Suppressor macrophage treated with lipopolysaccharide for 4 hours (primary cell): ENCODE data around the gene EML1.

Experiments used
- DNase-seq: peaks from one replicate; pipeline ENCODE4 v3.0.0-alpha.2; 2020

EML1 gene

DNA sequence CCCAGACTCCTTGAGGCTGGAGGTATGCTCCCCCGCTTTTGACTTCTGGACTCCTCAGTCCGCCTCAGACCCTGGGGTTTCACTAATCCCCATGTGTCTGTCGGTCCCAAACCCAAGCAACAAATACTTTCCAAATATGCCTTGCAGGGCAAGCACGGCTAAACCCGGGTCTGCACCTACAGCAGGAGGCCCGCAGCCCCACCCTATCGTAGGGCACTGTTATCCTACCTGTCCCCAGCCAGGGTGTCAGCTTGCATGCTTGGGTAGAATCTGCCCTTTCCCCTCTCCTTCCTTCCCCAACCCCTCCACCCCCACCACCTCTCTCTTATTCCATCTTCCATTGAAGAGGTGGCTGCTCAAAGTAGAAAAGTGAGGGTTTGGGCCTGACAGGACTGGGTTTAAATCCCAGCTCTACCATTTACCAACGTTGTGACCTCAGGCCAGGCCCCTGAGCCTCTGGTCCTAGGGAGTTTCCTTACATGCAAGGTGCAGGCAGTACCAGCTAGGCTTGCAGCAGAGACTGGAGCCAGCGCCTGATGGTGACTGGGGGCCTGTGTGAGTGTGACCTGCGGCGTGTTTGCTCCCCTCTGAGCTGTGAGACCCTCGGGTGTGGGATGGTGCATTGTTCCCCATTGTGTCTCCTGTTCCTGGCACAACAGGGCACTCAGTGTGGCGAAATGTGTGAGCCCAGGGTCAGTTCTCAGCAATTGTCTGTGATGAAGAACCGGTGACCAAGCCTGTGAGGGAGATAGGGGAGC is 11.2 kb upstream of the EML1 start:
- no peak for DNase-seq

DNA sequence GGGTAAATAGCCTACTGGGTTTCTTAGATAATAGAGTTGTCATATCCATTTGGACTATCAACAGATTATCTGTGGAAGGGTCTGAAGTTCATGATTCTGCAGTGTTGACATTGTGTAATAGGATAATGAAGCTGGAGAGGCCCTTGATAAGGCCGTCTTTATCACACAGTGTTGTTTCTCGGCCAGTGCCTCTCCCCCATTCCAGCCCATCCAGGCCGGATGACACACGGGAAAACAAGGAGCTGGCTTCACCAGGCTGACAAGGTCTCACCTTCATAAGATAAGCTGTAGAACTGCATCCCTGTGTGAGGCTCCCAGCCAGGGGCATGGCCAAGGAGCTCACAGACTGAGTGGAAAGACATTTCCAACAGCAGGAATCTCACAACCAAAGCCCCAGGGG is 8.7 kb upstream of the EML1 start:
- no peak for DNase-seq

GRCh38 chr14:99785426-99785825 is 7.8 kb upstream of the EML1 start:
- no peak for DNase-seq

DNA sequence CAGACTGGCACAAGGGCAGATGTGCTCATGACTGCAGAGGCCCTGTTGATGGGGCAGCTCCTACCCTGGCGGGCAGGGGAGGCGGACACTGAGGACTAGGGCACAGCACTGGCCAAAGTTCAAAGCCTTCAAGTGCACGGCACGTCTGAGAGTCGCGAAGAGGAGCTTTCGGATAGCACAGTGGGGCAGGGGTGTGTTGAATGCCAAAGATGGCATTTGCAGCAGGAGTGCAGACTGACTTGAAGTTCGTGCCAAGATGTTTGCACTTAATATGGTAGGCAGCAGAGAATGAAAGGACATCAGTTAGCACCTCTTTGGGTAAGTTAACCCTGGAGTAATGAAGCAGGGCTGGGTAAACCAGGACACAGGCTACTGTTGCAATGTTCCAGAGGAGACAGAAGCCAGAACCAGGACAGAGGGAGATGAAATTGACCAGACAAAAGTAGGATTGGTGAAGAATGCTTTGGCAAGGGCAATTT is 6.7 kb upstream of the EML1 start:
- DNase-seq, result no peak

GRCh38 chr14:99788713-99789112 is 4.5 kb upstream of the EML1 start:
- DNase-seq, result no peak

- DNase-seq, result no peak
These were observed 3.6 kb upstream of the EML1 start for GRCh38 chr14:99789581-99789980.

DNA sequence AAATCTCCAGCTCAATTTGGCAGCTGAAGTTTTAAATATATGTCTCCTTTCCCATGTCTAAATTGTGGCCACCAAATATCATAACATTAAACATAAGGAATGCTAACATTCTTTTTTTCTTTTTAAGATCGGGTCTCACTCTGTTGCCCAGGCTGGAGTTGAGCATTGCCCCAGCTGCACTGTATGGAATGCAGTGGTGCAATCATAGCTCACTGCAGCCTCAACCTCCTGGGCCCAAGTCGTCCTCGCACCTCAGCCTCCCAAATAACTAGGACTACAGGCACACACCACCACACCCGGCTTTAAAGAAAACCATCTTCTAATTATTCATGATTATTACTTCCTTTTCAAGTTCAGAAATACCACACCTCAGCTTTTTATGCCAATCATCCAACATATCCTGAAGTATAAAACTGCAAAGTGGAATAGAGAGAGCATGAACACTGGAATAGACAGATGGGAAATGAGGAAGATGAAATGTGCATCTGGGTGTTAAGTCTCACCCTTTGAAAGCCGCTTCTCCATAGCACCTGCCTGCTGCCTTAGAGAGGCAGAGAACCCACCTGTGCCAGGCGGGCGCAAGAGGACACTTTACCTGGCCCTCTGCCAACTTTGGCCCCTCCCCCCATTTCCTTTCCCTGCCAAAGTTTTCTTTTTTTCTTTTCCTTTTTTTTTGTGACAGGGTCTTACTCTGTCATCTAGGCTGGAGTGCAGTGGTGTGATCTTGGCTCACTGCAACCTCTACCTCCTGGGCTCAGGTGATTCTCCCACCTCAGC is 2.8 kb upstream of the EML1 start:
- DNase-seq, result no peak

DNA sequence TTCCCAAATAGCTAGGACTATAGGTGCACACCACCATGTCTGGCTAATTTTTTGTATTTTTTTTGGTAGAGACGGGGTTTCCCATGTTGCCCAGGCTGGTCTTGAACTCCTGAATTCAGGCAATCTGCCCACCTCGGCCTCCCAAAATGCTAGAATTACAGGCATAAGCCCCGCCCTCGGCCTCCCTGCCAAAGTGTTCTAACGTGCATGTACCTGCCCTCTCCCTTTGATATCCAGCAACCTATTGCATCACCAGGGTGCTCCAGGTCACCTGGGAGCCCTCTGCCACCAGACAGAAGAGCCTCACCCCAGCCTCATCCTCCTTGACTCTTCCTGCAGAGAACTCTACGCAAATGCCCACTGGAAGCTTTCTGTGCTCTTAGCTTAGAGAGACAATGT is 2.2 kb upstream of the EML1 start:
- no peak for DNase-seq

- DNase-seq, result no peak
These were observed 1.6 kb upstream of the EML1 start for GRCh38 chr14:99791476-99792209.

GRCh38 chr14:99792210-99792535 is 1.0 kb upstream of the EML1 start:
- no peak for DNase-seq

DNA sequence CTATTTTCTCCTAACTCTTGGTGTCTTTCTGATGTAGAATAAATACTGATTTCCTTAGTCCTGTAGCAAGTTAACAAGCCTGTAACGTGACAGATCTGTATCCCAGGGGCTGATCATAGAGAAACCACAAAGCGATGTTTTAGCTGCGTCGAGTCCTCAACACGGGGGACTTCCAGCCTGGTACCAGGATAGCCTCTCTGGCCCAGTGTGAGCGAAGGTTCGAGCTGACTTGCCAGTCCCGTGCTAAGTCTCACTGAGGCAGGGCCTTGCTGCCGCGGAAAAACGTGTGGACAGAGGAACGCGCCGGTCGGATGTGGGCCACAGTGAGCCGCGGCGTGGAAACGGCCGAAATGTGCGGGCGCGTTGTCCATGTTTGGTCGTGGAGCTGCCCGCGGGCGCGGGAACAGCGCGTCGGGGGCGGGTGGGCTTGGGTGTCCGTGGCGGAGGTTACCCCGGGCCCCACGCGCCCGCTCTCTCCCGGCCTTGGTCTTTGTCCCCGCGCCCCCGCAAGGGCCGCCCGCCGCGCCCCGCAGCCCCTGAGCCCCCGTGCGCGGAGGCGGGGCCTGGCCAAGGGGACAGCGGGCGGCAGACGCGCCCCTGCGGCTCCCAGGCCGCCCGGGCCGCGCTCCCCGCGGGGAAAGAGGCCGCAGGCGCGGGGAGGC is 531 bp upstream of the EML1 start:
- no peak for DNase-seq

- DNase-seq, result no peak
These were observed 1.1 kb downstream of the EML1 start for GRCh38 chr14:99794151-99794780.

DNA sequence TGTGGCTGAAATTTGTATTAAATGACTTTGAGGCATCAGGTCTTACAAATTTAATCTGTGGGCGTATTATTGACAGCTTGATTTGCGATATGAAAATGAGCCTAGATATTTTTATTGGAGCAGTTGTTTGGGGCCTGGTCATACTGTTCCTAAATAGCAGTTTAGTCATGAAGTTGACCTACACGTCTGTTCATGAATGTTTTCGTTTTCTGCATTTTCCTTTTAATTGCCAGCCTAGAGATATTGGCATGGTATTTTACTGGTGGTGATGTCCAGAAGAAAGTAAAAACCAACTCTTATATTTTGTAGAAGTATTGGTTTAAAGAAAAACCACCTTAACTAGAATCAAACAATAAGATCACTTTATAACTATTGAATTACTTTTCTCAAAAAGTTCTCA is 1.8 kb downstream of the EML1 start:
- DNase-seq, result no peak

GRCh38 chr14:99797231-99797630 is 4.0 kb downstream of the EML1 start:
- no peak for DNase-seq

GRCh38 chr14:99800781-99801180 is 7.6 kb downstream of the EML1 start:
- no peak for DNase-seq

DNA sequence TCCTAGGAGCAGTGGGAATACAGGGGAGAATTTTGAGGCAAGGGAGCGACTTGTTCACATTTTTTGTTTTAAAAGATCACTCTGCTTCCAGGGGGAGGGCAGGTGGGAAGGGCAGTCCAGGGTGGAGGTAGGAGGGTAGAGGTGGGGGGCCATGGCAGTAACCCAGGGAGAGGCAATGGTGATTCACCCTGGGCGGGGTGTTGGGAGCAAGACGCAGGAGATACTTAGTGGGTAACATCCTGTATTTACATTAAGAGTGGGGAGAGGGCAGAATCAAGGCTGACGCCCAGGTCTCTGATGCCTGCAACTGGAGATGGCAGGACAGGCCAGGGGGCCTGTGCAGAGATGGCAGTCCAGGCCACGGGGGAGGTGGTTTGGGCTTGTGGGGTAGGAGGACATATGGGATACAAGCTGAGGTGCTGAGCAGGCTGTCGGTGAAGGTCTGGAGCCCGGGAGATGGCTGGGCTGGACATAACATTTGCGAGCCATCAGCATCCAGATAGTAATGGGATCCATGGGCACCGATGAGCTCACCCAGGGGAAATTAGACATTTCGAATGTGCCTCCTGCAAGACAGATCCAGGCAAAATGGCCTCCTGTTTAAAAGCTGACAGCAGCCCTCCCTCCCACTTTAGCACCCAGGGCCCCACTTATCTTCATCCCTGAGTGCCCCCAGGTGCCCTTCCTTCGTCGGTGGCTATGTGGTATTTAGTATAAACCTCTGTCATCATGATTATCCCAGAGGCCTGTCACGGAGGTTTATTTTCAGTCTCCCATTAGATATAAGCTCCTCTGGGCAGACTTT is 9.3 kb downstream of the EML1 start:
- no peak for DNase-seq

- DNase-seq, result no peak
These were observed 10.0 kb downstream of the EML1 start for GRCh38 chr14:99803106-99803775.

DNA sequence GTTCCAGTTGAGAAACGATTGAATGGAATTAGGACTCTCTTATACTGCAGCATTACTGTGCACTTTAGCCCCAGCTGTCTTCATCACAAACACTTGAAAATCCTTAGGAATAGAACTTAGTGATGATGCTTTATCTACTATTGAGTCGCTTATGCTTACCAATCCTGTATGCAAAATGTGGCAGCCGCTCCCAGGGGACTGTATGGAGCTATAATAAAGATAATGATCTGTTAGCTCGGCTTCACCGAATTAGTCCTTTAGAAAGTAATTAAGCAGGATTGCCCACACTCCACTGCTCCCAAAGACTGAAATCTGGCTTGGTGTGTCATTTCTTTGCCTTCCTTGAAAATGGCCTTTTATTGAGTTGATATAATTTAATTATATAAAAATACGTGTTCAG is 10.6 kb downstream of the EML1 start:
- DNase-seq, result no peak

DNA sequence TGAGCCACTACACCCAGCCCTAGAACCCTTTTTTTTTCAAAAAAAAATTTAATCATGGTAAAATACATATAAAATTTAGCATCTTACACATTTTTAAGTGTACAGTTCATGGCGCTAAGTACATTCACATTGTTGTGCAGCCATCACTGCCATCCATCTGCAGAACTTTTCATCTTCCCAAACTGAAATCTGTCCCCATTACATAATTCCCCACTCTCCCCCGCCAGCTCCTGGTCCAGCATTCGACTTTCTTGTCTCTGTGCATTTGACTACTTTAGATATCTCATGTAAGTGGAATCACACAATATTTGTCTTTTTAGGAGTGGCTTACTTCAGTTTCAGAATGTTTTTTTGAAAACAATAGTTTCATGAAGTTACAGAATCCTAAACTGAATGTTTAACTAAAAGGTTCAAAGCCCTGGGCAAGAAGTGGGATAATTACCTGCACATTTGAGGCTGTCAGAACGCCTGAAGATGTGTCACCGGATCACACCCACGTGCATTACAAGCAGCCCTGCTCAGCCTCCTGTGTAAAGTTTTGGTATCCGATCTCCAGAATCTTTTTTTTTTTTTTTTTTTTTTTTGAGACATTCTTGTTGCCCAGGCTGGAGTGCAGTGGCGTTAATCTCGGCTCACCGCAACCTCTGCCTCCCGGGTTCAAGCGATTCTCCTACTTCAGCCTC is 12.7 kb downstream of the EML1 start:
- no peak for DNase-seq

DNA sequence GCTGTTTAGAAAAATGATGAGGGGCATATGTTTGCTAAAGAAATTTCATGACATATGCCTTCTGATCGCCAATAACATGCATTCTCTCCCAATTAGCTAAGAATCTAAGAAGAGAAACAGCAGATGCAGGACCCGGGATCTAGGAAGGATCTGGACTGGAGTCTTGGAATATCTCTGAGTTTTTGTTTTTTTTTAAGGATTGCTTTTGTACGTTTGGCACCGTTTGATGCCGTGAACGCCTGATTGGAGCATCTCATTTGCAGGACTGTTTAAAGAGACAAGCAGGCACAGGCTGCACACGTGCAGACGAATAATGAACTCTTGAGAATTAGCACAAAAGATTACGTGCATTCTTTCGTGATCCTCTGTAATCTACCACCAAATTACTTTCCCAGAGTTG is 13.6 kb downstream of the EML1 start:
- no peak for DNase-seq
